Right atrium auricular region (tissue), 2 donors: Measurements from ENCODE around the gene ARSJ. TPM values are rescaled to one million over a fixed set of nuclear protein-coding genes. Genes with fewer than 3 reads are reported as not detected.

Experiments used
- DNase-seq: peaks from one replicate; pipeline ENCODE4 v3.0.0-alpha.2; 2019; ENCODE audit warnings: low spot score
- H3K27ac ChIP-seq, 2 donors: fragments of 200-600 bp; sonication (generic); 1 replicate in 1 of 2; 2 replicates in 1 of 2; pipeline ENCODE4 v1.5.1; 2016 to 2019
- H3K27me3 ChIP-seq, 2 donors: fragments of 200-600 bp; sonication (generic); one replicate each; pipeline versions ENCODE4 v1.5.1 to v1.6.0; 2017 to 2019
- H3K36me3 ChIP-seq: fragments of 200-600 bp; sonication (generic); one replicate; pipeline ENCODE4 v1.5.1; 2016
- H3K4me1 ChIP-seq, 2 donors: fragments of 200-600 bp; sonication (generic); one replicate each; pipeline versions ENCODE4 v1.5.1 to v1.6.0; 2017 to 2019
- H3K4me3 ChIP-seq, 2 donors: fragments of 200-600 bp; sonication (generic); 1 replicate in 1 of 2; 2 replicates in 1 of 2; pipeline ENCODE4 v1.5.1; 2017 to 2019; ENCODE audit warnings: mild to moderate bottlenecking in 1 of 2, moderate library complexity in 1 of 2
- H3K9me3 ChIP-seq, 2 donors: fragments of 200-600 bp; sonication (generic); one replicate each; pipeline ENCODE4 v1.5.1; 2019
- total RNA-seq, 2 donors: library from RNA; depleted of rRNA; stranded (reverse); fragments of >200 nt; gene quantifications; one replicate each; pipeline ENCODE4 v1.1.0, GENCODE V29; 2016
- TF ChIP-seq, protein P1 (sequence below), 2 donors: fragments of 200-600 bp; sonication (generic); IDR thresholded peaks; one replicate each; pipeline ENCODE4 v1.5.1; 2019; ENCODE audit warnings: antibody characterized with exemption in 2 of 2

ARSJ gene
- total RNA-seq, 2 donors from 2014 or later, result 3.8 to 5.6 TPM

GRCh38 chr4:113871080-113871479, 108.4 kb downstream of the ARSJ start:
- Histone ChIP-seq H3K27me3 (no peaks in the 10 kb centered on the region), H3K27ac (no peak overlapping the region), H3K36me3 (no peaks in the 10 kb centered on the region), H3K4me1 (no peaks in the 10 kb centered on the region), H3K9me3 (no peaks in the 10 kb centered on the region), H3K4me3 (no peak overlapping the region)
- DNase-seq, result no peak
- TF ChIP-seq, protein P1, sequence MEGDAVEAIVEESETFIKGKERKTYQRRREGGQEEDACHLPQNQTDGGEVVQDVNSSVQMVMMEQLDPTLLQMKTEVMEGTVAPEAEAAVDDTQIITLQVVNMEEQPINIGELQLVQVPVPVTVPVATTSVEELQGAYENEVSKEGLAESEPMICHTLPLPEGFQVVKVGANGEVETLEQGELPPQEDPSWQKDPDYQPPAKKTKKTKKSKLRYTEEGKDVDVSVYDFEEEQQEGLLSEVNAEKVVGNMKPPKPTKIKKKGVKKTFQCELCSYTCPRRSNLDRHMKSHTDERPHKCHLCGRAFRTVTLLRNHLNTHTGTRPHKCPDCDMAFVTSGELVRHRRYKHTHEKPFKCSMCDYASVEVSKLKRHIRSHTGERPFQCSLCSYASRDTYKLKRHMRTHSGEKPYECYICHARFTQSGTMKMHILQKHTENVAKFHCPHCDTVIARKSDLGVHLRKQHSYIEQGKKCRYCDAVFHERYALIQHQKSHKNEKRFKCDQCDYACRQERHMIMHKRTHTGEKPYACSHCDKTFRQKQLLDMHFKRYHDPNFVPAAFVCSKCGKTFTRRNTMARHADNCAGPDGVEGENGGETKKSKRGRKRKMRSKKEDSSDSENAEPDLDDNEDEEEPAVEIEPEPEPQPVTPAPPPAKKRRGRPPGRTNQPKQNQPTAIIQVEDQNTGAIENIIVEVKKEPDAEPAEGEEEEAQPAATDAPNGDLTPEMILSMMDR (IDR thresholded peaks at IDR 0.05), result no peak

DNA sequence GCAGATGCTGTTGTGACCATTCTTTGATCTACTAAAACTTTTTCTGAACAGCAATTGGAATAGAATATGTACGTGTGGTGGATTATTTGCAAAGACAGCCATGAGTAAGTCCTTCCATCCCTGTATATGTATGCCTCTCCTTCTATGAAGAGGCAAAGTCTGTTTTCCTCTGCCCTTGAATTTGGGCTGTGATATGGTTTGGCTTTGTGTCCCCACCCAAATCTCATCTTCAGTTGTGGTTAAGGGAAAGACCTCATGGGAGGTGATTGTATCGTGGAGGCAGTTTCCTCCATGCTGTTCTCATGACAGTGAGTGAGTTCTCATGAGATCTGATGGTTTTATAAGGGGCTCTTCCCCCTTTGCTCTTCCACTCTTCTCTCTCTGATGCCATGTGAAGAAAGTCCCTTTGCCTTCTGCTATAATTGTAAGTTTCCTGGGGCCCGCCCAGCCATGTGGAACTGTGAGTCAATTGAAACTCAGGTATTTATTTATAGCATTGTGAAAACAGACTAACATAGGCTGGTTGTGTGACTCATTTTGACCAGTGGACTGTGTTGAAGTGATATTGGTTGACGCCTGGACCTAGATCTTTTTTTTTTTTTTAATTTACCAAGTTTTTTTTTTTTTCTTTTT, 109.6 kb downstream of the ARSJ start:
- Histone ChIP-seq H3K27ac (no peak overlapping the region), H3K4me1 (no peaks in the 10 kb centered on the region), H3K27me3 (no peaks in the 10 kb centered on the region), H3K36me3 (no peaks in the 10 kb centered on the region), H3K4me3 (no peak overlapping the region), H3K9me3 (no peaks in the 10 kb centered on the region)
- DNase-seq, result no peak
- TF ChIP-seq, protein P1 (IDR thresholded peaks at IDR 0.05), result no peak

DNA sequence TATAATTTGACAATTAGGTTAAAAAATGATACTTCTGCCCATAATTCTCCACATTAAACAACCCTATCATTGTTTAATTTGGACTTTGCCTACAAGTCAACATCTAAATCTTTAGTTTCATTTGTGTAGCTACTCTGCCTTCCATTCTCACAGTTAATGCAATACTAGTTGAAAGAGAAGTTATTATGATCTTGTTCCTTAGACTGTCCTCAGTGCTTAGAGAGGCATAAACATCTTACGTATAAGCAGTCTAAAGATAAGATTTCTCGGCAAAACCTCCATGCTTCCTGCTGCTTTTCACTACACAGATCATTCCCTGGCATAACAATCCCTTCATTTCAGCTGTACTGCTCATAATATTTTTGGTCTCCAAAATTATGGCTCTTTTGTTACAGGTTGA, 112.8 kb downstream of the ARSJ start:
- TF ChIP-seq, protein P1 (IDR thresholded peaks at IDR 0.05), result no peak
- Histone ChIP-seq H3K4me1 (no peaks in the 10 kb centered on the region), H3K9me3 (no peaks in the 10 kb centered on the region), H3K4me3 (no peak overlapping the region), H3K27ac (no peak overlapping the region), H3K36me3 (no peaks in the 10 kb centered on the region), H3K27me3 (no peaks in the 10 kb centered on the region)
- no peak for DNase-seq

DNA sequence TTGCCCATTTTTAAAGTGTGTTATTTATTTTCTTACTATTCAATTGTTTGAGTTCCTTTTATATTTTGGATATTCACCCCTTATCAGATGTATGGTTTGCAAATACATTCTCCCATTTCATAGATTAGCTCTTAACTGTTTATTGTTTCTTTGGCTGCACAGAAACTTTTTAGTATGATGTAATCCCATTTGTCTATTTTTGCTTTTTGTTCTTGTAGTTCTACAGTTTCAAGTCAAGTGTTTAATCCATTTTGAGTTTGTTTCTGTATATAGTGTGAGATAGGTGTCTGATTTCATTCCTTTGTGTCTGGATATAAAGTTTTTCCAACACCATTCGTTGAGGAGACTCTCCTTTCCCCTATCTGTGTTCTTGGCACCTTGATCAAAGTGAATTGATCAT, 120.5 kb downstream of the ARSJ start:
- no peaks in the 10 kb centered on the region for H3K27me3 ChIP-seq
- H3K4me1 ChIP-seq, result no peaks in the 10 kb centered on the region
- TF ChIP-seq, protein P1 (IDR thresholded peaks at IDR 0.05), result no peak
- no peak for DNase-seq
- no peak overlapping the region for H3K4me3 ChIP-seq
- no peaks in the 10 kb centered on the region for H3K9me3 ChIP-seq
- H3K27ac ChIP-seq, result no peak overlapping the region
- no peaks in the 10 kb centered on the region for H3K36me3 ChIP-seq

DNA sequence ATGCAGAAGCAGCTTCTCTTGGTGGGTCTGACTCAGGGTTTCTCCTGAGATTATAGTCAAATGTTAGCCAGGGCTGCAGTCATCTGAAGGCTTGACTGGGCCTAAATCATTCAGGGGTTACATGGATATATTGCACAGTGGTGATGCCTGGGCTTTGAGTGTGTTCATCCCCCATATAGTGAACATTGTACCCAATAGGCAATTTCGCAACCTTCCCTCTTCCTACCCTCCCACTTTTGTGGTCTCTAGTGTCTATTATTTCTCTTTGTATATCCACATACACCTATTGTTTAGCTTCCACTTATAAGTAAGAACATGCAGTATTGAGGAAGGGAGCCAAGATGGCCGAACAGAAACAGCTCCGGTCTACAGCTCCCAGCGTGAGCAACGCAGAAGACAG, 127.6 kb downstream of the ARSJ start:
- Histone ChIP-seq H3K4me1 (peaks cover 0 to 9% of the 10 kb centered on the region in 2 donors), H3K27me3 (no peaks in the 10 kb centered on the region), H3K9me3 (no peaks in the 10 kb centered on the region), H3K27ac (no peak overlapping the region), H3K36me3 (no peaks in the 10 kb centered on the region), H3K4me3 (no peak overlapping the region)
- TF ChIP-seq, protein P1 (IDR thresholded peaks at IDR 0.05), result no peak
- no peak for DNase-seq

Other genes starting within 250 kb of the ARSJ start
- 100 to 1,000 TPM; 132 to 187 TPM for gene CAMK2D, start 217.9 kb downstream of the ARSJ start, total RNA-seq